ENCODE results near the gene HMGCS1.
A peak's percentile ranks its signal among the peaks of the same experiment; 100 is the strongest.
"Not testable (repeated sequence)": the region's sequence is repeated elsewhere in the genome, so short reads cannot be mapped to it uniquely, and the experiment has no call there.

Gene HMGCS1

GRCh38 chr5:43313035-43313853, at the start of gene HMGCS1:
HMGCS1 (minus strand) TSS chr5:43313412; CDS start chr5:43298965, 14,447 bp downstream.
- DNase-seq, result peak; percentile 91

GRCh38 chr5:43358726-43359125, 45.5 kb upstream of the HMGCS1 start:
- DNase-seq, result no peak

GRCh38 chr5:43358301-43358700, 45.1 kb upstream of the HMGCS1 start:
- no peak for DNase-seq

- no peak for DNase-seq
Observed at GRCh38 chr5:43357878-43358281, 44.7 kb upstream of the HMGCS1 start.

- no peak for DNase-seq
Observed at GRCh38 chr5:43357067-43357466, 43.9 kb upstream of the HMGCS1 start.

- DNase-seq, result no peak
Observed at GRCh38 chr5:43354774-43355173, 41.6 kb upstream of the HMGCS1 start.

- DNase-seq, result no peak
Observed at GRCh38 chr5:43353668-43354067, 40.5 kb upstream of the HMGCS1 start.

GRCh38 chr5:43352915-43353314, 39.7 kb upstream of the HMGCS1 start:
- DNase-seq, result no peak

GRCh38 chr5:43352131-43352530, 38.9 kb upstream of the HMGCS1 start:
- no peak for DNase-seq

- DNase-seq, result no peak
Observed at GRCh38 chr5:43348861-43349363, 35.7 kb upstream of the HMGCS1 start.

- no peak for DNase-seq
Observed at GRCh38 chr5:43348207-43348606, 35.0 kb upstream of the HMGCS1 start.

GRCh38 chr5:43338862-43339261, 25.6 kb upstream of the HMGCS1 start:
- DNase-seq, result no peak

- no peak for DNase-seq
Observed at GRCh38 chr5:43336159-43336558, 22.9 kb upstream of the HMGCS1 start.

GRCh38 chr5:43335681-43336080, 22.5 kb upstream of the HMGCS1 start:
- no peak for DNase-seq

GRCh38 chr5:43332401-43332800, 19.2 kb upstream of the HMGCS1 start:
- no peak for DNase-seq

GRCh38 chr5:43325624-43326023, 12.4 kb upstream of the HMGCS1 start:
- DNase-seq, result not testable (repeated sequence)

GRCh38 chr5:43323488-43323887, 10.3 kb upstream of the HMGCS1 start:
- DNase-seq, result not testable (repeated sequence)

- no peak for DNase-seq
Observed at GRCh38 chr5:43320846-43321245, 7.6 kb upstream of the HMGCS1 start.

GRCh38 chr5:43316421-43316820, 3.2 kb upstream of the HMGCS1 start:
- no peak for DNase-seq

- DNase-seq, result no peak
Observed at GRCh38 chr5:43315682-43316081, 2.5 kb upstream of the HMGCS1 start.

GRCh38 chr5:43315263-43315662, 2.1 kb upstream of the HMGCS1 start:
- no peak for DNase-seq

- DNase-seq, result no peak
Observed at GRCh38 chr5:43314724-43315123, 1.5 kb upstream of the HMGCS1 start.

- DNase-seq, result no peak
Observed at GRCh38 chr5:43313854-43314457, 744 bp upstream of the HMGCS1 start.

- peak; percentile 13 for DNase-seq
Observed at GRCh38 chr5:43312699-43313034, 545 bp downstream of the HMGCS1 start.

Data from 8988T (cell line).